Measurements from ENCODE around the gene CASQ1. TPM values are rescaled to one million over a fixed set of nuclear protein-coding genes. Genes with fewer than 3 reads are reported as not detected.

CASQ1 gene
- total and polyA plus RNA-seq, 3 experiments from 2014 or later: not detected

- Histone ChIP-seq H3K27ac (ENCODE audit: low read depth, low read length) (no peak overlapping the region), H3K4me3 (ENCODE audit: low read length) (no peak overlapping the region), H3K9me3 (ENCODE audit: low read length) (no peaks in the 10 kb centered on the region), H3K4me1 (ENCODE audit: insufficient read depth, low read length) (no peaks in the 10 kb centered on the region), H3K36me3 (ENCODE audit: insufficient read depth, low read length) (peaks cover 7% of the 10 kb centered on the region), H3K27me3 (ENCODE audit: insufficient read depth, low read length, poor library complexity, severe bottlenecking) (no peaks in the 10 kb centered on the region)
- Mint-ChIP-seq H3K4me3 (no peak overlapping the region), H3K4me1 (peaks cover 12 to 41% (median 28%) of the 10 kb centered on the region in 3 donors), H3K36me3 (peaks cover 0 to 46% (median 0%) of the 10 kb centered on the region in 3 donors), H3K9me3 (no peaks in the 10 kb centered on the region), H3K27me3 (no peaks in the 10 kb centered on the region), H3K27ac (peak overlapping the region in 5 of 8 donors; percentile 4 to 63 (median 23))
- no peak for DNase-seq
- ChIA-PET CTCF (interaction anchor here (1.5 to 3.4 kb wide), 7 partner anchors 8 to 150 kb away, joined by 6 to 33 read pairs (median 9); partner anchors contain the start of genes CASQ1 and DCAF8), POLR2A (no interaction called here)
Observed at GRCh38 chr1:160251011-160251410, 60.6 kb downstream of the CASQ1 start.

Other genes starting within 250 kb of the CASQ1 start
- under 1 TPM; 0.04 to 0.11 TPM for gene IGSF9, start 245.0 kb upstream of the CASQ1 start, total RNA-seq
- not detected for gene IGSF9, start 245.0 kb upstream of the CASQ1 start, polyA plus RNA-seq
- not detected for gene SLAMF9, start 236.3 kb upstream of the CASQ1 start, total RNA-seq
- not detected for gene SLAMF9, start 236.3 kb upstream of the CASQ1 start, polyA plus RNA-seq
- gene PIGM, start 158.6 kb upstream of the CASQ1 start, total RNA-seq: 1 to 10 TPM; 6.5 to 6.9 TPM
- gene PIGM, start 158.6 kb upstream of the CASQ1 start, polyA plus RNA-seq: 3.2 TPM
- under 1 TPM in 1 of 2 experiments, not detected in 1; 0.13 TPM for gene KCNJ10, start 120.4 kb upstream of the CASQ1 start, total RNA-seq
- not detected for gene KCNJ10, start 120.4 kb upstream of the CASQ1 start, polyA plus RNA-seq
- under 1 TPM in 1 of 2 experiments, not detected in 1; 0.04 TPM for gene KCNJ9, start 109.0 kb upstream of the CASQ1 start, total RNA-seq
- gene KCNJ9, start 109.0 kb upstream of the CASQ1 start, polyA plus RNA-seq: not detected
- 10 to 100 TPM; 39.5 to 42.7 TPM for gene IGSF8, start 92.0 kb upstream of the CASQ1 start, total RNA-seq
- gene IGSF8, start 92.0 kb upstream of the CASQ1 start, polyA plus RNA-seq: 59.2 TPM
- not detected for gene ATP1A2, start 74.8 kb upstream of the CASQ1 start, total RNA-seq
- not detected for gene ATP1A2, start 74.8 kb upstream of the CASQ1 start, polyA plus RNA-seq
- gene ATP1A4, start 39.0 kb upstream of the CASQ1 start, total RNA-seq: not detected
- not detected for gene ATP1A4, start 39.0 kb upstream of the CASQ1 start, polyA plus RNA-seq
- gene PEA15, start 14.8 kb downstream of the CASQ1 start, total RNA-seq: 10 to 100 TPM; 77.4 to 81.4 TPM
- gene PEA15, start 14.8 kb downstream of the CASQ1 start, polyA plus RNA-seq: 9.1 TPM
- gene DCAF8, start 72.0 kb downstream of the CASQ1 start, total RNA-seq: 10 to 100 TPM; 95.6 to 97.0 TPM
- gene DCAF8, start 72.0 kb downstream of the CASQ1 start, polyA plus RNA-seq: 54.2 TPM
- 10 to 100 TPM; 56.1 to 57.5 TPM for gene PEX19, start 94.6 kb downstream of the CASQ1 start, total RNA-seq
- gene PEX19, start 94.6 kb downstream of the CASQ1 start, polyA plus RNA-seq: 47.7 TPM
- 100 to 1,000 TPM; 129 to 139 TPM for gene COPA, start 152.7 kb downstream of the CASQ1 start, total RNA-seq
- 121 TPM for gene COPA, start 152.7 kb downstream of the CASQ1 start, polyA plus RNA-seq
- gene NCSTN, start 152.8 kb downstream of the CASQ1 start, total RNA-seq: 10 to 100 TPM; 58.7 to 61.3 TPM
- gene NCSTN, start 152.8 kb downstream of the CASQ1 start, polyA plus RNA-seq: 74.4 TPM
- under 1 TPM; 0.38 to 0.48 TPM for gene NHLH1, start 176.5 kb downstream of the CASQ1 start, total RNA-seq
- not detected for gene NHLH1, start 176.5 kb downstream of the CASQ1 start, polyA plus RNA-seq
- under 1 TPM; 0.04 to 0.07 TPM for gene VANGL2, start 210.0 kb downstream of the CASQ1 start, total RNA-seq
- gene VANGL2, start 210.0 kb downstream of the CASQ1 start, polyA plus RNA-seq: not detected